ENCODE measurements around the gene PPP4R1. TPM values are rescaled to one million over a fixed set of nuclear protein-coding genes. Genes with fewer than 3 reads are reported as not detected.
A peak's percentile ranks its signal among the peaks of the same experiment; 100 is the strongest.

PPP4R1 gene
- total RNA-seq, 1 donor from 2014 or later = 76.5 TPM

DNA sequence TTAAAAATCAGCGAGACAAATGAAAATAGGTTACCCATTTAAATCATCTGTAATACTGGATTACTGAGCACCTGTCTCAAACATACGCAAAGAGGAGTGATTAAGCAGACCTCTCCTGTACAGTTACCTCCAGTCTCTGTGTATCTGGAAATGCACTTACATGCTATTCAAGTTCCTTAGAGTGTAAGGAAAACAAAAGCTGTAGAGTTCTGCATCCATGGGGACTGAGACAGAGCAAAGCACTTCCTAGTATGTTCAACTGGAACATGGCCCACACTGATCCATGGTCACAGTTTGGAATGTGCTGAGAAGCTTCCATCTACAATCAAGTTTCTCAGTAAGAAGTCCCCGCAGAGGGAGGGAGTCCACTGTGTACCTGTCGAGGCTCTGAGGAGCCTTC, 63.9 kb downstream of the PPP4R1 start:
- no peak for DNase-seq (ENCODE audit: low spot score)

- no peak for DNase-seq (ENCODE audit: low spot score)
Observed at GRCh38 chr18:9549405-9549804, 65.0 kb downstream of the PPP4R1 start.

DNA sequence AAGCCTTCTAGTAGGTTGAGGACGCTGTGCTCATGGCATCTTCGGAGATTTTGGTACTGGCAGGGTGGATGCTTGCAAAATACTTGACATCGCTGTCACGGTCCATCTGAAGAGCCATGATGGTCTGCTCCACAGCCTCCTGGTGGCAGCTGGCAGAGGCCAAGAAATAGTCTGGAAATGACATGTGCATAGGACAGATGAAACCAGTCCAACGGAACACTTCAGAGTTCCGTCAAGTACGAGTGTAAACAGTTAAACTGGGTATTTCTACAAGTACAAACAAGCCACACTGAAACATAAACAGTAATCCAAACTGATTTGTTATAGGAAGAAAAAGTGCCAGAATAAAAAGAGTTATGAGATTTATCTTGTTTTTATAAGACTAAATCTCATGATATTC, 66.6 kb downstream of the PPP4R1 start:
- no peak for DNase-seq (ENCODE audit: low spot score)

GRCh38 chr18:9546468-9546867, 67.9 kb downstream of the PPP4R1 start:
- DNase-seq (ENCODE audit: low spot score) = no peak

DNA sequence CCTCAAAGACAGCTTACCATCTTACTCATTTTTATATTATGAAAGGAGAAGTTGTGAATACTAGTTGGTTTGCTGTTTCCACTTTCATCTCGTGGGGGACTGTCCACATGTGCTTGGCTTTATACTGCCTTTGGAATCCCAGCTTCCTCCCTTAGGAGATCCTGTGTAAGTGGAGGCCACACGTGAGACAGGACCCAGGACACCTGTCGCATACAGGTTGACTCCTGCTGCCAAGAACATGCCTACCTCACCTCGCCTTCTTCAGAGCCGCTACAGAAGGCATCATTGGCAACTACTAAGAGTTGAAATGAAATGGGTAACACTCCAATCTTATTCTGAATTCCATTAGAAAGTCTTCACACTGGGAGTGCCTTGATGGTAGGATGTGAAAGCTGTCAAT, 69.3 kb downstream of the PPP4R1 start:
- DNase-seq (ENCODE audit: low spot score) = no peak

GRCh38 chr18:9542924-9543323, 71.4 kb downstream of the PPP4R1 start:
- no peak for DNase-seq (ENCODE audit: low spot score)

GRCh38 chr18:9539938-9540337, 74.4 kb downstream of the PPP4R1 start:
- DNase-seq (ENCODE audit: low spot score) = no peak

- no peak for DNase-seq (ENCODE audit: low spot score)
Observed at GRCh38 chr18:9539283-9539682, 75.1 kb downstream of the PPP4R1 start.

- no peak for DNase-seq (ENCODE audit: low spot score)
Observed at GRCh38 chr18:9537677-9538076, 76.7 kb downstream of the PPP4R1 start.

- no peak for DNase-seq (ENCODE audit: low spot score)
Observed at GRCh38 chr18:9536354-9537152, 77.8 kb downstream of the PPP4R1 start.

GRCh38 chr18:9535430-9535991, 78.8 kb downstream of the PPP4R1 start:
- DNase-seq (ENCODE audit: low spot score) = peak; percentile 36

DNA sequence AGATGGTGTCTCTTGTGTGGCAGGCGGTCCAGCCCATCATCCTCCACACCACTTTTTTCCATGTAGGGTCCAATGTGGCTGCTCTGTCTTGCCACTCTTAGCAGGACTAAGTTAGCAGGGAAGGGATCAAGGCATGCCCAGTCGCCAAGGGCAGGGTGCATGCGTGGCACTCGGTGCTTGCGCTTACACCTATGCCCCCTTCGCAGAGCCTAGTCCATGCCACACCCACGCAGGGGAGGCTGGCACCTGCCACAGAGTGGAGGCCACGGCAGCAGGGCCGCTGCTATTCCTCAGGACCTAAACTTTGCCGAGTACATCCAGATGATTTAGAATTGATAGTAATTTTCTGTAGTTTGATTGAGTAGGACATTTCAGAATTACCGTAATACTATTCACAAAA, 79.5 kb downstream of the PPP4R1 start:
- no peak for DNase-seq (ENCODE audit: low spot score)

- no peak for DNase-seq (ENCODE audit: low spot score)
Observed at GRCh38 chr18:9531791-9532410, 82.5 kb downstream of the PPP4R1 start.

DNA sequence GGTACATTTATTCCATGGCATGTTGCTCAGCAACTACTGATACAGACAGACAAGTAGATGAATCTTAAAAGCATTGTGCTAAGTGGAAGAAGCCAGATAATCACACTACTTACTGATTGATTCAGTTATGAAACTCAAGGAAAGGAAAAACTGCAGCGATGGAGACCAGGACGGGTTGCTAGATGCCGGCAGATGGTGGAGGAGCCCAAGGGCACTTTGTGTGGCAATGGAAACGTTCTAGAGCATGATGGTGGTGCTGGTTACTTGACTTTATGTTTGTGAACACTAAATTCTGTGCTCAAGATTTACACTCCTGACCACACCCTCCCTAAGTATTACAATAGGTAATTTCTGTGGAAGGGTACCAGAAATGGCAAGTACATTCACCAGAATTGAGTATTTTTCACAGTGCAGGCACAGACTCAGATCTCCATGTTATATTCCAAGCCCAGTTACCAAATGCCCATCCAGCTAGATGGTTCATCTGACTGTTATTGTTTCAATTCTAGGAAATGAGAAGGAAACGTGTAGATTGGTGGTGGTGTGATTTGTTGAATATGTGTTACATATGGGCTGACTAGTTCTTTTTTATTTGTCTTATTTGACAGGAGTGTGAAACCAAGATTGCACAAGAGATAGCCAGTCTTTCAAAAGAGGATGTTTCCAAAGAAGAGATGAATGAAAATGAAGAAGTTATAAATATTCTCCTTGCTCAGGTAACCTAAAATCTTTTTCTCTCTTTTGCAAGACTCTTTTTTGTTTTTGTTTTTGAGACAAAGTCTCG, 83.9 kb downstream of the PPP4R1 start:
- DNase-seq (ENCODE audit: low spot score) = no peak

GRCh38 chr18:9526458-9526857, 87.9 kb downstream of the PPP4R1 start:
- no peak for DNase-seq (ENCODE audit: low spot score)

- DNase-seq (ENCODE audit: low spot score) = no peak
Observed at GRCh38 chr18:9522952-9523351, 91.4 kb downstream of the PPP4R1 start.

DNA sequence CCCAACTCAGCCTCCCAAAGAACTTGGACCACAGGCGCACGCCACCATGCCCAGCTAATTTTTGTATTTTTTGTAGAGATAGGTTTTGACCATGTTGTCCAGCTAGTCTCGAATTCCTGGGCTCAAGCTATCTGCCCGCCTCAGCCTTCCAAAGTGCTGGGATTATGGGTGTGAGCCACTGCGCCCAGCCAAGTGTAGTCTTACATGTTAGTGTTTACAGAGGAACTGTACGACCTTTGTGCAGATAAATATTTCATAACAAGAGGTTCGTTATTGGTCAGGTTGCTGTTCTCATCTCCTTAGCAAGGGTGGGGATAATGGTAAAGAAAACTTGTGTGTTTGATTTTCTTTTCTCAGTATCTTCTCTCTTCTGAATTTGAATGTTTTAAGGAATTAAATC, 92.6 kb downstream of the PPP4R1 start:
- DNase-seq (ENCODE audit: low spot score) = no peak

DNA sequence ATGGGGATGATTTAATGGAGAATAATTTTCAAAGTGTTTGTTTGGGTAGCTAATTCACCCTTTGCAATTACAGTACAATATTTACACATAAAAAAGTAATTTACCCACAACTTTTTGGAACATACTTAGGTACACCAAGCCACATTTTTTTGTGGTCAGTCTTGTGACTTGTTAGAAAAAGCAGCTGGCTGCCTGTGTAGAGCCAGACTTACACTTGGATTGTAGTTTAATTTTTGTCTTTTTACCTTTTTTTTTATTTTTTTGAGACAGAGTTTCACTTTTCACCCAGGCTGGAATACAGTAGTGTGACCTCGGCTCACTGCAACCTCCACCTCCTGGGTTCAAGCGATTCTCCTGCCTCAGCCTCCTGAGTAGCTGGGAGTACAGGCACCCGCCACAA, 93.7 kb downstream of the PPP4R1 start:
- DNase-seq (ENCODE audit: low spot score) = no peak

- no peak for DNase-seq (ENCODE audit: low spot score)
Observed at GRCh38 chr18:9519399-9519798, 95.0 kb downstream of the PPP4R1 start.

DNA sequence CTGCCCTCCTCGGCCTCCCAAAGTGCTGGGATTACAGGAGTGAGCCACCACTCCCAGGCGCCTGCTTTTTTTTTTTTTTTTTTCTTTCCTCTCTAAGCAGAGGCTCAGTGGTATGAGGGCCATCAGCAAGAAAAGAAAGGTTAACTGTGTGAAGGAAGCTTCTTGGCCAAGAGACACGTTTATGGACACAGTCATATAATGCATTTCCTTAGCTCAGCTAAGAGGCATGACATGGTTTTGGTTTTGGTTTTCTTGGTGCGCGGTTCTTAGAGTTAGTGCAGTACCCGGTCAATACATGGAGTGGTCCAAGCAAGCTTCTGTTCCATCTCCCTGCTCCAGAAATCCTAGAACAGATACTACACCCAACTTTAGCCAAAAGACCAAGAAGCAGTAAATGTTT, 96.5 kb downstream of the PPP4R1 start:
- no peak for DNase-seq (ENCODE audit: low spot score)

DNA sequence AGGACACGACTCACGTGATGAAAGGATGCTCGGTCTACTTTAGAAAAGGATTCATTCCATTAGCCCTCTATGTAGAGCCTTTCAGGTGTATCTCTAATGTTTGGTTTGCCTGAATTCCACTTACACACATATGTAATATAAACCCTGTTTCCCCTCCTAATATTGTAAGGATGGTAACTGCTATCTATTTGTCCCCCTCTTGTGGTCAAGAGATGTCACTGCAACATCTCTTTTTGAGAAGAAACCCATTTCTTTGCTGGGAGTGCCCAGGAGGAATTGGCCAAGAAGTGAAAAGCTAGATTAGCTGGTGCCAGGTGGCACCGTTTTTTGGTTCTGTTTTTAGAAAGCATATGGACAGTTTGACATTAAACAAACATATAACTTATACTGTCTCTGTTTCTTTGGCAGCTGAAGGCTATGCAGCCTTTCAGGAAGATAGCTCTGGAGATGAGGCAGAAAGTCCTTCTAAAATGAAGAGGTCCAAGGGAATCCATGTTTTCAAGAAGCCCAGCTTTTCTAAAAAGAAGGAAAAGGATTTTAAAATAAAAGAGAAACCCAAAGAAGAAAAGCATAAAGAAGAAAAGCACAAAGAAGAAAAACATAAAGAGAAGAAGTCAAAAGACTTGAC, 97.8 kb downstream of the PPP4R1 start:
- no peak for DNase-seq (ENCODE audit: low spot score)

GRCh38 chr18:9513971-9514512, 100.3 kb downstream of the PPP4R1 start:
- DNase-seq (ENCODE audit: low spot score) = no peak
